Measurements from ENCODE around the gene ZMYM4.
A peak's percentile ranks its signal among the peaks of the same experiment; 100 is the strongest.
"Not testable (repeated sequence)": the region's sequence is repeated elsewhere in the genome, so short reads cannot be mapped to it uniquely, and the experiment has no call there.

ZMYM4 gene

DNA sequence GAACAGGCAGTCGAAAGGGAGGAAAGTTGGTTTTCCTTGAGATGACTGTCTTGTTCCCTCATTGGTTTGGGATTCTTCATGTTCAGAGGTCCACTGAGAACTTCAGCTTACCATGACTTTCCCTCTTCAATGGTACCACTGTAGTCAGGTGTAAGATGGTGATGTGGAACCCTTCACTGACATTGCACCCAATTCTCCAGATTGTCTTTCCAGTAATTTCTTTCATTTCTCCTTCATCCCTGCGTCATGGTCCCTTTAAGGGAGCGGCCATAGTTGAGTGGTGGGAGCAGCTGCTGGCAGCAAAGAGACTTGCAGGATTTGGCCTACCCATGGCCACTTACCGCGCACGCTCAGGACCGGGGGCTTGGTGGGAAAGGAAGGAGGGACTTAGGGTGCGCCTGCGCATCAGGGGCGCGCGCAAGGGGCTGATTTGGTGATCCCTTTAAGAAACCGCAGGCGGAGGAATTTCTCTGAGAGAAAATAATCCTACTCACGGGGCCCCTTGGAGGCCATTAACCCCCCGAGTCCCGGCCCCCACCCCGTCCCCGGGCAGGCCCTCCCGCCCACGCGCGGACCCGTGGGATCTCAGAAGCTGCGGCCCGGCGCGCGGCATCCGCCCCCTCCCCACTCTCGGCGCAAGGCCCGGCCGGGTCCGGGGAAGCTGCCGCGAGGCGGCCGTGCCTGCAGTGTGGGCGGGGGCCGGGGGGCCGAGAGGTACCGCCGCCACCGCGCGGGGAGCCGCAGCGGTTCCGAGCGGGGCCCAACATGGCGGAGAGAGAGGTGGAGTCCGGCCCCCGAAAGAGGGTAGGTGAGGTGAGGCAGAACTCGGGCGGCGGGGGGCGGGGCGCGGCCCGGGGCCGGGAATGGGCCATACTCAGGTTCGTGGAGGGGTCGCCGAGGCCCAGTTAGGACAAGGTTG is at the start of gene ZMYM4:
TSS of gene ZMYM4 (plus strand) at position 428 of the 919 bp plus-strand sequence. CDS start at position 766, 338 bp downstream.
- DNase-seq: peak; percentile 92

DNA sequence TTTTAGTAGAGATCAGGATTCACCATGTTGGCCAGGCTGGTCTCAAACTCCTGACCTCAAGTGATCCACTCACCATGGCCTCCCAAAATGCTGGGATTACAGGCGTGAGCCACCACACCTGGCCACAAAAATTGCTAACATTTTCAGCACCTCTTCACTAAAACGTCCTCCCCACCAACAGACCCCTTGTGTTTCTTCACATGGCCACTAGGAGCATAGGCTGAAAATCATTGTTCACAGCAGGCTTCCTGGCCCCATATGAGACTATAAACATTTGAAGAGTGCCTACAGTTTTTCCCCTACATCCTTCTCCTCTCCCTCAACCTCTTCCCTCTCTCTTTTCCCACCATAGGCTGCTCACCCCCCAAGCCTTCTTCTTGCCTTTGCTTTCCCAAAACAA is 47.5 kb upstream of the ZMYM4 start:
- DNase-seq: no peak

DNA sequence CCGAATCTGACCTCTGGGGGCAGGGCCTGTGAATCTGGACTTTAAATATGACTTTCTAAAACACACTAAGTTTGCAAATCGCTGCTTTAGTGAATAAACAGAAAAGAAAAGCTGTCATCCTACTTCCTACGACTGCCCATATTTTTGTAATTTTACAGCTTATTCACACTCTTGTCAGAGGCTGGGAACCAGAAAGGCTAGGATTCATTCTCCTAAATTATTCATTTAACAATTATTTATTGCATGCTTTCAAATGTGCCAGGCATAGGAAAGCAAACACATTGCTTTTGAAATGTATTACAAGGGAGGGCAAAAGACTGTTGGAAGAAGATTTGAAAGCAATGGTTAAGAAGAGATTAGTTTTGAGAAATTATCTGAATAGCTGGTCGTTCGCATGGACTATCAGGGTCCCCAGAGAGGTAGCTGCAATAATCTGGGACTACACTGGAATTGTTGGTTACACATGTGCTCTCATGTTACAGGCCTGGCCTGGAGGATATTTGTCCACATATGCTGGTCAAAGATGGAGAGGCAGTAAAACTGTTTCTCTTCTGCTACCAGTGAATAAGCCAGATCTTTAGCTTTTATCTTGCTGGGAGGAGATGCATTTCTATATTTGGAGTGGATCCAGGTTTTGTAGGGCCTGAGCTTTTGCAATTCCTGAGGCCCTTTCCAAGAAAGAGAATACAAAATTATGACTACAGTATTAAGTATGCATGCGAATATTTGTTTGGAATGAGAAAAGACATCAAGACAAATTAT is 46.0 kb upstream of the ZMYM4 start:
- DNase-seq: no peak

DNA sequence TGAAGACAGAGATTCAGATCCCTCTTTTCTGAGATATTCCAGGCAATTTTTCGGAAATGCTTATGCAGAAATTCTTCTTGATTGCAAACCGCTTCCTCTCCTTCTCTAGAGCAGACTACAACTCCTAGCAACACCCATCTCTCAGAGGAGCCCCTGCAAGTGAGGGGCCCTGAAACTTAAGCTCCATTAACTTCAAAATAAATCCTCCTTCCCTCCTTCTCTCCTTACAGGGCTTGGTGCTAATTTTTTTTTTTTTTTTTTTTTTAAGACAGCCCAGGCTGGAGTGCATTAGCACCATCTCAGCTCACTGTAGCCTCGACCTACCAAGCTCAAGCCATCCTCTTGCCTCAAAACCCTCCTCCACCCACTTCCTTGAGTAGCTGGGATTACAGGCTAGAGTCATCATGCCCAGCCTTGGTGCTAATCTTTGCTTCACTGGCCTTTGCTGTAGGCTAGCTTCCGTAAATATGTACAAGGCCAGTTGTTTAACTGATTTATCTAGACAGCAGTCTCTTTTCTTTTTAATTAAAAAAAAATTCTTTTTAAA is 45.4 kb upstream of the ZMYM4 start:
- no peak for DNase-seq

DNA sequence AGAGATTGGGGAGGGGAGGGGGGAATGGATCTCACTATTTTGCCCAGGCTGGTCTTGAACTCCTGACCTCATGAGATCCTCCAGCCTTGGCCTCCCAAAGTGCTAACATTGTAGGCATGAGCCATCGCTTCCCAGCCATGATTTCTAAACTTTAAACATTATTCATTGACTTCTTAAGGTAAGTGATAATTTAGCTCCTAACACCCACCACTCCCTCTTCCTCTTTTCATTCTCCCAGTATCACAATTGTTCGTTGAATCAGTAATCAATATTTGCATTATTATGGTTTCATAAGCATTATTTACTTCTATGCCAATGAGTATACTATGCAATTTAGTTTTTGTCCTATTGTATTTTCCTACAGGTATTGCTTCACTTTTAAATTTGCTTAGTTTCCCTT is 42.0 kb upstream of the ZMYM4 start:
- DNase-seq: no peak

DNA sequence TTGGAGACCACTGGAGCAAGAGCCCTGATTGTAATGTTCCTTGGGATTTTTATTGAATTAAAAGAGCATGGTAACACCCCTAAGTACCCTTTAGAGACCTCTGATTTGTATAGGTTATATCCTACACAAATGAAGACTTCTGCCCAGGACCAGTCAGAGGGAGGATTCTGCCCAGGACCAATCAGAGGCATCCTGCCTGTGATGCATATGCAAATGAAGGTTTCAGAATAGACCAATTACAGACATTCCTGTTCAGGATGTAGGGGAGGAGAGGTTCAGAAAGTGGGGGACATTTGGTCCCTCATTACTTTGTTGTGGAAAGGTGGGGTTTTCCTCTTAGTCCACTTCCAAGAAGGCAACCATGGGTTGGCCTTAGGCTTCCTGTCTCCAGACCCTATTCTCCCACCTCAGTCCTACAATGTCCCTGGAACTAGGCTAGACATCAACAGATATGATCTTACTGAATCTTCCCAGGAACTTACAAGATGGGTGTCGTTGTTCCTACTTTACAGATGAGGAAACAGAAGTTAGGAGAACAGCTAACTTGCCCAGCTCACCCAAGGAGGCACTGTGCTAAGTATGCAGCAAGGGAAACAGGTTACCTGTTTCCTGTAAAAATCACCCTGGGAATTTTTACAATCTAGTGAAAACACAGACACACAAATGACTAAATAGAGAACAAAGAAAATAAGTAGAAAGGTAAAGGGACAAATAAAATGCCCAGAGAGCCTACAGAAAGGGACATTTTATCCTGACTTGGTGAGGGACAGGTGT is 38.7 kb upstream of the ZMYM4 start:
- no peak for DNase-seq

DNA sequence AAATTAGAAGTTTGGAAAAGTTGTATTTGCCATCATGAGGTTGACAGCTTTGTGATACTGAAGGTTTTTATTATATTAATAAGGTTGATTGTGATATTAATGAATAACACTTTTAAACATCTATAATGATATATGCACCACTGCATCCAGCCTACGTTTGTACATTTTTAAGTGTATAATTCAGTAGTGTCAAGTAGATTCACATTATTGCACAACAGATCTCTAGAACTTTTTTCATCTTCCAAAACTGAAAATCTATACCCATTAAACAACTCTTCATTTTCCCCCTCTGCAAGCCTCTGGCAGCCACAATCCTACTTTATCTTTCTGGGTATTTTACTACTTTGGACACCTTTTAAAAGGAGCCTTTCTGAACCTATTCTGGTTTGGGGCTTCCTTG is 37.2 kb upstream of the ZMYM4 start:
- no peak for DNase-seq

DNA sequence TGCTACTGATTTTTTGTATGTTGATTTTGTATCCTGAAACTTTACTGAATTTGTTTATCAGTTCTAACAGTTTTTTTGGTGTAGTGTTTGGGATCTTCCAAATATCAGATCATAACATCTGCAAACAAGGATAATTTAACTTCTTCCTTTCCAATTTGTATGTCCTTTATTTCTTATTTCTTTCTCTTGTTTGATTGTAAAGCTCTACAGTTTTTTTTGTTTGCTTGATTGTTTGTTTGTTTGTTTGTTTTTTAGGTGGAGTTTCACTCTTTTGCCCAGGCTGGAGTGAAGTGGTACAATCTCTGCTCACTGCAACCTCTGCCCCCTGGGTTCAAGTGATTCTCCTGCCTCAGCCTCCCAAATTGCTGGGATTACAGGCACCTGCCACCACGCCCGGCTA is 31.7 kb upstream of the ZMYM4 start:
- DNase-seq: not testable (repeated sequence)

DNA sequence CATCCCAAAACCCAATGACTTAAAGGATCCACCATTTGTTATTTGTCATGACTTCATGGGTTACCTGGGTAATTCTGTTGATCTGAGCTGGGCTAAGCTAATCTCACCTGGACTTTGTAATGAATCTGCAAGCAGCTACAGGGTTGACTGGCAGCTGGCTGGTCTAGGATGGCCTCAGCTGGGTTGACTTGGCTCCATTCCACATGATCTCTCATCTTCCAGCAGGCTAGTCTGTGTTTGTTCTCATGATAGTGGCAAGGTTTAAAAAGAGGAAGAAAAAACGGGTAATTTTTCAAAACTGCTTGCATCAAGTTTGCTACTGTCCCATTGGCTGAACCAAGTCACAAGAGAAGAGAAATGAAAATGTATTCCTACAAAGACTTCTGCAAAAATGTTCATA is 24.8 kb upstream of the ZMYM4 start:
- no peak for DNase-seq

DNA sequence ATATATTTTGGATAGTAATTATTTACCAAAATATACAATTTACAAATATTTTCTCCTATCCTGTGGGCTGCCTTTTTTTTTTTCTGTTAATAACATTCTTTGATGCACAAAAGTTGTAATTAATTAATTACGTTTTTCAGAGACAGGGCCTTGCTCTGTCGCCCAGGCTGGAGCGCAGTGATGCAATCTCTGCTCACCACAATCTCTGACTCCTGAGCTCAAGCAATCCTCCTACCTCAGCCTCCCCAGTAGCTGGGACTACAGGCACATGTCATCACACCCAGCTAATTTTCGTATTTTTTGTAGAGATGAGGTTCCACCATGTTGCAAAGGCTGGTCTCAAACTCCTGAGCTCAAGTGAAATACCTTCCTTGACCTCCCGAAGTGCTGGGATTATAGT is 21.3 kb upstream of the ZMYM4 start:
- no peak for DNase-seq

DNA sequence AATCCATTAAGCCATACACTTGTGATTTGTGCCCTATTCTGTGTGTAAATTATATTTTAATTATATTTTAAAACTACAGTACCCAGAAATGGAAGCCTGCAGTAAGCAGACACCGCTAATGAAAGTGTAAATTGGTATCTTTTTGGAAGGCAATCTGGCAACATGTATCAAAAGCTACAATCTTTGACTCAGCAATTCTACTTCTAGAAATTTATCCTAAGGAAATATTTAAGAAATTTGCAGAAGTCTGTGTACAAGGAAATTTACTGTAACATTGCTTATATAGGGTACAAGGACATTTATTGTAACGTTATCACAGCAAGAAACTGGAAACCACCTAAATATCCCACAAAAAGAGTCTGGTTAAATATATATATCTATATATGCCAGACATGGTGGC is 14.6 kb upstream of the ZMYM4 start:
- DNase-seq: no peak

DNA sequence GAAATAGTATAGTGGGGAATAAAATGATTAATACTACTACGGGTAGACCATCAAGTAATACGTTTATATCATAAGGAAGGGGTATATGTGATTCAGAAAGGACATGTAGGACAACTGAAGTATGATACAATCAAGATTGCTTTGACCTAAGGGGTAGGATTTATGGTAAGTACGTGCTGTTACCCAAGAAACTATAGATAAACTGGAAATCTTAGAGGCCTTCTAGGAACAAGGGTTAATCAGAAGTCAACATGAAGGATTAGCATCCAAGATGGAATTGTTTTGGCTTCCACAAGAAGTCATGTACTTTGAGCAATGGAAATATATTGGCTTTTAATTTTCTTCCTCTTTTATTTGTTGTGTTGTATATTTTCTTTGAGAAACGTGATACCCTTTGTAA is 13.2 kb upstream of the ZMYM4 start:
- no peak for DNase-seq

DNA sequence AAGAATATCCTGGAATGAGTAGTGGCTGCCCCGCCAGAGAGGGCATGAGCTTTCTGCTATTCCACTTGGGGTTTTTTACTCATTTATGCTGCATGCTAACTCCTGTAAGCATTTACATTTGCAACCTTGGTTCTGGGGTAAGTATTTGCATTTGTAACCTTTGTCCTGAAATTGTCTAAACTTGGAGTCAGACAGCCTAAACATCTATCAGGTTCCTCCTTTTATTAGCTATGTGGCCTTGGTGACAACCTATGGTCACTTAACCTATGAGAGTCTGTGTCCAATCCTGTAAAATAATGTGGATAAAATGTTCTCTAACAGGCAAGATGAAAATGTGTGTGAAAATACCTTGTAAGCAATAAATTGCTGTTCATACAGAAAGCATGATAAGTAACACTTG is 8.9 kb upstream of the ZMYM4 start:
- no peak for DNase-seq

DNA sequence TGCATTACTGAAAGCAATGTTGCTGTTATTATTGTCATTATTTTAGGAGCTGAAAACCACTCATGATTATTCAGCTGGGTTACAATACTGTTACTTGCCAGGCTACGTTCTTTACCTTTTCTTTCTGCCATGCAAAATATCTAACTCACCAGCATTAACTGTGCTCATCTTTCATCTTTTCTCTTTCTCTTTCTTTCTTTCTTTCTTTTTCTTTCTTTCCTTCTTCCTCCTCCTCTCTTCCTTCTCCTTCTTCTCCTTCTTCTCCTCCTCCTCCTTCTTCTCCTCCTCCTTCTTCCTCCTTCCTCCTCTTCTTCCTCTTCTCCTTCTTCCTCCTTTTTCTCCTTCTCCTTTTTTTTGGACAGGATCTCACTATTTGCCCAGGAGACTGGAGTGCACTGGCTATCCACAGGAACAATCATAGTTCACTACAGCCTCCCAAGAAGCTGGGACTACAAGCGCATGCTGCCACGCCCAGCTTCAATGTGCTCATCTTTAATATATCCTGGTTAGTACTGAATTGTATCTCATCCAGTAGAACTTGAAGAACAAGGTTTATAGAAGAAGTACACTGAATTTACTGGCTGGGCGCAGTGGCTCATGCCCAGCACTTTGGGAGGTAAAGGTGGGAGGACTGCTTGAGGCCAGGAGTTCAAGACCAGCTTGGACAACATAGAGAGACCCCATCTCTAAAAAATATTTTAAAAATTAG is 6.9 kb upstream of the ZMYM4 start:
- no peak for DNase-seq

DNA sequence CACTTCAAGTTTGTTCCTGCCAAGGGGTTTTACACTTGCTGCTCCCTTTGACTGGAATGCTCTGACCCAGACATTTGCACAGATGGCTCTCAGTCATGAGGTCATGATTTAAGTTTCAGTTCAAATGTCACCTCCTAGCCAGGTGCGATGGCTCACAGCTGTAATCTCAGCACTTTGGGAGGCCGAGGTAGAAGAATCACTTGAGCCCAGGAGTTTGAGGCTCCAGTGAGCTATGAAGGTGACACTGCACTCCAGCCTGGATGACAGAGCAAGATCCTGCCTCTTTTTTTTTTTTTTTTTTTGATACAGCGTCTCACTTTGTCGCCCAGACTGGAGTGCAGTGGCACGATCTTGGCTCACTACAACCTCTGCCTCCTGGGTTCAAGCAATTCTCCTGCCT is 4.5 kb upstream of the ZMYM4 start:
- no peak for DNase-seq

DNA sequence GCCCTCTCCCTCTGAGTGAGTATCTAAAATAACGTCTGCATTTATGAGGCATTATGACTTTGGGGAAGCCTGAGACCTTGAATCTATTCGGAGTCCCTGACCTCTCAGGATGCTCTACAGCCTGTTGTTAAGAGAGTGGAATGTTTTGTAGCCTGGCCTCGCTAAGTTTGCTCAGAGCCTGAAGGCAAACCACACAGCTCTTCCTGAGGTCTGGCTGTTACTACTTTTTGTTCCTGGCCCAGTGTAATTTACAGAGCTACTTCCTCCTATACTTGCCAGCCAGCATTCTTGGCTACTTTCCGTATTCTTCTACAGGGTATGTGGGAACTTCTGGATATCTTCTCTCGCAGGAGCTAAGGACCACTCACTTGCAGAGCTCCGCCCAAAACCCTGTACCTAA is 3.6 kb upstream of the ZMYM4 start:
- DNase-seq: no peak

DNA sequence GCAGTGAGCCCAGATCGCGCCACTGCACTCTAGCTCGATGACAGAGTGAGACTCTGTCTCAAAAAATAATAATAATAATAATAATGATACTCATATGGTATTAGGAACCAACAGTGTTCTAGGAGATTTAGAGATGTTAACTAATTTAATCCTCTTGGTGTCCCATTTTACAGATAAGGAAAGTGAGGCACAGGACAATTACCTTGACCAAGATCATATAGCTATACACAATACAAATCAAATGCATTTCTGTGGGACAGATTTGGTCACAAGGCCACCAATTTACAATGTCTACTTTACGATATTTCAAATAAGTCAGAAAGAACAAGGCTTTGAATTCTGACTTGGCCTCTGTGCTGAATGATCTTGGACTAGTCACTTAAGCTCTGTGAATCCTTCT is 2.2 kb upstream of the ZMYM4 start:
- DNase-seq: no peak

DNA sequence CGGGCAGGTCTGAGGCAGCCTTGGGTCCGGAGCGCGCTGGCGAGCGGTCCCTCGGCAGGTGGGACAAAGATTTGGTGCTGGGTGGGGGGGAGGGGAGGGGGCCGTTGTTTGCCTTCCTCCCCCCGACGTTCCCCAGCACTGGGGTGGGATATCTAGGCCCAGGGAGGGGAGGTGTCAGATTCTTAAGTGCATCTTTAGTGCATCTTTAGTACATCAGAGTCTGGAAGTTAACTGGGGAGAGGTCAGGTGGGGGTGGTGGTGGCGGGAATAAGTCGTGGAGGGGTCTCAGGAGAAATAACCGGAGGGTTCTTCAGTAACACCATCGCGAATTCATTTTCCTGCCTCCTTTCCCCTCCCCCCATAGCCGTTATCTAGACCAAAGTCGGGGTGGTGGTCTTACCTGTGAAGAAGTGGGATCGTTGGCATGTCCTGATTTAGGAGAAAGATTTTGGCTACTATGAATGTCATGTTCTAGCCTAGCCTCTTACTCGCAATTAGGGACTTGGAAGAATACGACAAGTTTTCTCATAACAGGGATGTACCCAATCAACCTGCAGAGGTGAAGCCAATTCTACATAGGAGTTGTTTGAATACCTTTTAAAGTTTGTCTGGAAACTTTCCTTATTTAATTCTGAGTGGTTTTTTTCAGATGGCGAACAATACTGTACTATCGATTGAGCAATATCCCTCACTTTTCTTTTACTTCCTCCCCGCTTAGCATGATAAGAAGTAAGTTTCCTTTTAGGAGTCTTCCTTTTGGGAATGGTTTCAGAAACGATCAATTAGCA is 886 bp downstream of the ZMYM4 start:
- no peak for DNase-seq

DNA sequence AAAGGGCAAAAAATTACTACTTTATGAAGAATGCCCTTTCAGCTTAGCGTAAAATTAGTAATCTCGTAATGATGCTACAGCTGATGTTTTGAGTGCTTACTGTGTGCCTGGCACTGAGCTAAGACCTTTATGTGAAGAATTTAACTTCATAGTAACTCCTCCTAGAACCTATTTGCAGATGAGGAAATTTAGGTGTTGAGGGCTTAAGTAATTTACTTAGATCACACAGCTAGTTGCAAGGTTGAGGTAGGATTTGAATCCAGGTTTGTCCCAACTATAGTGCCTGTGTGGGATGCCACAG is 1.4 kb downstream of the ZMYM4 start:
- DNase-seq: no peak

DNA sequence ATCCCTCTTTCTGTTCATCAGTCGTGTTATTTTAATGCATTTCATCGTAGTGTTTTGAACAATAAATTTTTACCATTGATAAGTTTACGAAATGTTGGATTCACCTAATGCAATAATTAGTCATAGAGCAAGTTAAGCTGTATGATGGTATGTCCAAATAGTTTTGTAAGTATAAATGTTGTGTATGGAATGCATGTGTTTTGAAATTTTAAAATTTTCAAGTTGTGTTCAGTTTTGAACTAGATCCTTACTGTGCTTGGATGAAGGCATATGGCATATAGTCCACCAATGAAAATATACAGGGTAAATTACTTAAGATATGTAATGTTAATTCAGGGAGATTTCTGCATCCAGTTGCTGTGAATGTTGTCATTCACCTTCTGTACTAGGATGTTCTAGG is 2.3 kb downstream of the ZMYM4 start:
- DNase-seq: no peak

DNA sequence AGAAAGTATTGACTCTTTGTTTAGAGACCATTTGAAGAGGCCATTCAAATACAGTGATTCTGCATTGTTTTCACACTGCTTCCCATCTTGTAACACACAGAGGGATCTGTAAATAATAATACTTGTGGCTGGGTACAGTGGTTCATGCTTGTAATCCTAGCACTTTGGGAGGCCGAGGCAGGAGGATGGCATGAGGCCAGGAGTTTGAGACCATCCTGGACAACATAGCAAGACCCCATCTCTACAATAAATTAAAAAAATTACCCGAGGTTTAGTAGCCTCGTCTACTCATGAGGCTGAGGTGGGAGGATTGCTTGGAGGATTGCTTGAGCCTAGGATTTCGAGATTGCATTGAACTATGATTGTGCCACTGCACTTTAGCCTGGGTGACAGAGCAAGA is 5.7 kb downstream of the ZMYM4 start:
- no peak for DNase-seq
